Subcutaneous abdominal adipose tissue (tissue), 5 donors: ENCODE data around the gene PTER.

Source experiments
- H3K27ac ChIP-seq: one replicate; pipeline ENCODE4 v1.7.0; 2013; ENCODE audit warnings: low read depth, mild to moderate bottlenecking, inconsistent platforms, low read length, moderate library complexity
- H3K27me3 ChIP-seq, 5 donors: one replicate each; pipeline ENCODE4 v1.7.0; 2013; ENCODE audit warnings: low read length in 5 of 5, inconsistent platforms in 1 of 5; ENCODE audit not compliant: control insufficient read depth in 5 of 5, insufficient read depth in 4 of 5
- H3K36me3 ChIP-seq, 5 donors: one replicate each; pipeline ENCODE4 v1.7.0; 2013; ENCODE audit warnings: low read length in 5 of 5; ENCODE audit not compliant: control insufficient read depth in 5 of 5, insufficient read depth in 5 of 5
- H3K4me1 ChIP-seq, 5 donors: one replicate each; pipeline ENCODE4 v1.7.0; 2013; ENCODE audit warnings: low read length in 5 of 5, mild to moderate bottlenecking in 3 of 5, moderate library complexity in 1 of 5; ENCODE audit not compliant: control insufficient read depth in 5 of 5, insufficient read depth in 5 of 5
- H3K4me3 ChIP-seq, 5 donors: one replicate each; pipeline ENCODE4 v1.7.0; 2013; ENCODE audit warnings: low read length in 5 of 5, low read depth in 1 of 5
- H3K9ac ChIP-seq, 5 donors: one replicate each; pipeline ENCODE4 v1.7.0; 2013; ENCODE audit warnings: low read length in 5 of 5, mild to moderate bottlenecking in 4 of 5, moderate library complexity in 3 of 5
- H3K9me3 ChIP-seq, 5 donors: one replicate each; pipeline ENCODE4 v1.7.0; 2013; ENCODE audit warnings: low read length in 5 of 5; ENCODE audit not compliant: control insufficient read depth in 5 of 5
- donor health status: healthy.
- donor health status: healthy.
- donor health status: healthy.
- donor health status: healthy.
- donor health status: healthy.

PTER gene

GRCh38 chr10:16527452-16527851 is 90.6 kb downstream of the PTER start:
- H3K9ac ChIP-seq: no peak overlapping the region
- no peaks in the 10 kb centered on the region for H3K36me3 ChIP-seq
- no peak overlapping the region for H3K27ac ChIP-seq
- no peaks in the 10 kb centered on the region for H3K4me1 ChIP-seq
- H3K9me3 ChIP-seq: no peaks in the 10 kb centered on the region
- no peak overlapping the region for H3K4me3 ChIP-seq
- H3K27me3 ChIP-seq: peaks cover 0 to 3% (median 0%) of the 10 kb centered on the region in 5 donors

GRCh38 chr10:16529853-16530252 is 93.0 kb downstream of the PTER start:
- no peaks in the 10 kb centered on the region for H3K36me3 ChIP-seq
- H3K9me3 ChIP-seq: no peaks in the 10 kb centered on the region

GRCh38 chr10:16536155-16536554 is 99.3 kb downstream of the PTER start:
- Histone ChIP-seq H3K4me3 (no peak overlapping the region), H3K9ac (no peak overlapping the region), H3K9me3 (no peaks in the 10 kb centered on the region)

More at GRCh38 chr10:16529853-16530252, 93.0 kb downstream of the PTER start:
- H3K27me3 ChIP-seq: no peaks in the 10 kb centered on the region
- no peak overlapping the region for H3K4me3 ChIP-seq
- H3K4me1 ChIP-seq: no peaks in the 10 kb centered on the region
- no peak overlapping the region for H3K9ac ChIP-seq
- H3K27ac ChIP-seq: no peak overlapping the region

GRCh38 chr10:16544099-16544498 is 107.3 kb downstream of the PTER start:
- Histone ChIP-seq H3K4me3 (no peak overlapping the region), H3K27ac (no peak overlapping the region), H3K9me3 (no peaks in the 10 kb centered on the region), H3K4me1 (no peaks in the 10 kb centered on the region), H3K9ac (no peak overlapping the region), H3K36me3 (no peaks in the 10 kb centered on the region), H3K27me3 (no peaks in the 10 kb centered on the region)

More at GRCh38 chr10:16536155-16536554, 99.3 kb downstream of the PTER start:
- Histone ChIP-seq H3K36me3 (no peaks in the 10 kb centered on the region), H3K4me1 (no peaks in the 10 kb centered on the region), H3K27me3 (peaks cover 0 to 4% (median 0%) of the 10 kb centered on the region in 5 donors), H3K27ac (no peak overlapping the region)

- H3K27me3 ChIP-seq: no peaks in the 10 kb centered on the region
- H3K9ac ChIP-seq: no peak overlapping the region
- H3K4me3 ChIP-seq: no peak overlapping the region
- H3K9me3 ChIP-seq: no peaks in the 10 kb centered on the region
- no peak overlapping the region for H3K27ac ChIP-seq
- H3K4me1 ChIP-seq: no peaks in the 10 kb centered on the region
- no peaks in the 10 kb centered on the region for H3K36me3 ChIP-seq
Observed at GRCh38 chr10:16544591-16544990, 107.8 kb downstream of the PTER start.

- Histone ChIP-seq H3K4me1 (no peaks in the 10 kb centered on the region), H3K36me3 (no peaks in the 10 kb centered on the region), H3K9ac (no peak overlapping the region), H3K9me3 (no peaks in the 10 kb centered on the region), H3K4me3 (no peak overlapping the region), H3K27ac (no peak overlapping the region), H3K27me3 (no peaks in the 10 kb centered on the region)
Observed at GRCh38 chr10:16545116-16545736, 108.4 kb downstream of the PTER start.

- H3K9ac ChIP-seq: no peak overlapping the region
- no peaks in the 10 kb centered on the region for H3K4me1 ChIP-seq
- H3K27ac ChIP-seq: no peak overlapping the region
- no peak overlapping the region for H3K4me3 ChIP-seq
- no peaks in the 10 kb centered on the region for H3K36me3 ChIP-seq
- no peaks in the 10 kb centered on the region for H3K9me3 ChIP-seq
- no peaks in the 10 kb centered on the region for H3K27me3 ChIP-seq
Observed at GRCh38 chr10:16547973-16548372, 111.2 kb downstream of the PTER start.

- H3K4me3 ChIP-seq: no peak overlapping the region
- no peaks in the 10 kb centered on the region for H3K4me1 ChIP-seq
Observed at GRCh38 chr10:16559236-16559773, 122.5 kb downstream of the PTER start.

GRCh38 chr10:16562891-16563290 is 126.1 kb downstream of the PTER start:
- no peak overlapping the region for H3K9ac ChIP-seq
- peaks cover 0 to 4% (median 0%) of the 10 kb centered on the region in 5 donors for H3K27me3 ChIP-seq
- H3K27ac ChIP-seq: no peak overlapping the region
- peaks cover 0 to 5% (median 4%) of the 10 kb centered on the region in 5 donors for H3K9me3 ChIP-seq
- no peaks in the 10 kb centered on the region for H3K36me3 ChIP-seq
- peaks cover 0 to 12% (median 5%) of the 10 kb centered on the region in 5 donors for H3K4me1 ChIP-seq
- no peak overlapping the region for H3K4me3 ChIP-seq

More at GRCh38 chr10:16559236-16559773, 122.5 kb downstream of the PTER start:
- Histone ChIP-seq H3K9ac (no peak overlapping the region), H3K9me3 (peaks cover 0 to 7% (median 4%) of the 10 kb centered on the region in 5 donors), H3K27me3 (no peaks in the 10 kb centered on the region), H3K36me3 (no peaks in the 10 kb centered on the region), H3K27ac (no peak overlapping the region)
